GM18909 (cell line): ENCODE measurements around the gene PLA2G5.
"Not testable (repeated sequence)": the region's sequence is repeated elsewhere in the genome, so short reads cannot be mapped to it uniquely, and the experiment has no call there.

Experiments used
- ATAC-seq: cut with Tn5 transposase; IDR thresholded peaks from one replicate; pipeline ENCODE4 v1.9.1; 2021; ENCODE audit warnings: mild to moderate bottlenecking; ENCODE audit not compliant: unreplicated experiment, poor library complexity

PLA2G5 gene, protein sequence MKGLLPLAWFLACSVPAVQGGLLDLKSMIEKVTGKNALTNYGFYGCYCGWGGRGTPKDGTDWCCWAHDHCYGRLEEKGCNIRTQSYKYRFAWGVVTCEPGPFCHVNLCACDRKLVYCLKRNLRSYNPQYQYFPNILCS

DNA sequence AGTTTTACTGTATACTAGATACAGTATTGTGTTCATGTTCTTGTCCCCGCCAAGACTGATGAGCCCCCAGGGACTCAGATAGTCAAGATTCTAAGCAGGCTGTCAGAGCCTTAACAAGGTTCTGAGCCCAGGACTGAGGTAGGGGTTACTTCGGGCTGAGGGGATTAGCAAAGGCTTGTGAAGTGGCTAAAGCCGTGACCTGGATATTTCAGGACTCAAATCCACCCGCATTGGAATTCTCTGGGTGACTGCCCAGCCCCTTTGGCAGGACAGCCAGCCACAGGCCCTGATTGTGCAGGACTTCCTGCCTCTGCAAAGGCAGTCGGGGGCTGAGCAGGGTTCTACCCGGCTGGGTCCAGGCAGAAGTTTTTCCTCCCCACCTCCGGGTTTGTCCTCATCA, at the start of gene PLA2G5:
Gene PLA2G5 (plus strand): TSS at position 321 of the 400 bp plus-strand sequence. CDS start 14,637 bp downstream, outside the sequence.
- ATAC-seq, result no peak

DNA sequence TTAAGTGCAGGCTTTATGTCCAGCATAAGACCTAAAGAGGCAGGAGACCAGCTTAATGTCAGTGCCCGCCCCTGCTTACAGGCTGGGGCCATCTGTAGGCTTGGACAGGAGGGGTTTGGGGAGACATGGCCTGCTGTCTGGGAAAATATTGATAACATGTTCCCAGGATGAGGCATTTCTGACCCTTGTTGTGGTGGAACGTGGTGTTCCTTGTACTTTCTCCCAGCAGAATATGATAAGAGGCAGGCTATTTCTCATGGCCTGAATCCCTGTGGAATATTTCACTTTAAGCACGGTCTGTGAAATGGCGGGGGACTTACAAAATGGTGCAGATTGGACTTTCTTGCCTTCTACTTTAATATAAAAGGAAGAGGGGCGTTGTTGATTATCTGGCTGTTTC, 41.9 kb upstream of the PLA2G5 start:
- no peak for ATAC-seq

DNA sequence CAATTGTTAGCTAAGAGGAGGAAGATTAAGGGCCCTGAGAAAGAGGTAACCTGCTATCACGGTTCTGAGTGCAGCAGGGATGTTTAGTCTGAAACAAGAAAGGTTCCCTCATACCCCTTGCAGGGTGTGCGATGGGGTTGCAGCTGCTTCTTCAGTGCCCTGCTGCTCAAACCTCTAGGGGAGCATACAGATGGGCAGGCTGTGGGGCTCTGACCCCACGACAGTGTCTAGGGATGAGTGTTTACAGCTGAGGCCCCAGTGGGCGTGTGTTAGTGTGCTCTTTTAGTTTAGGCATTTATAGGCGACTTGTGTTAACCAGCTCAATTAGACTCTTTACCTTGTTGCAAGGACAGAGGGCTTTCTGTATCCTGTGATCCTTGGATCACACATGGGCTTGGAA, 41.3 kb upstream of the PLA2G5 start:
- no peak for ATAC-seq

DNA sequence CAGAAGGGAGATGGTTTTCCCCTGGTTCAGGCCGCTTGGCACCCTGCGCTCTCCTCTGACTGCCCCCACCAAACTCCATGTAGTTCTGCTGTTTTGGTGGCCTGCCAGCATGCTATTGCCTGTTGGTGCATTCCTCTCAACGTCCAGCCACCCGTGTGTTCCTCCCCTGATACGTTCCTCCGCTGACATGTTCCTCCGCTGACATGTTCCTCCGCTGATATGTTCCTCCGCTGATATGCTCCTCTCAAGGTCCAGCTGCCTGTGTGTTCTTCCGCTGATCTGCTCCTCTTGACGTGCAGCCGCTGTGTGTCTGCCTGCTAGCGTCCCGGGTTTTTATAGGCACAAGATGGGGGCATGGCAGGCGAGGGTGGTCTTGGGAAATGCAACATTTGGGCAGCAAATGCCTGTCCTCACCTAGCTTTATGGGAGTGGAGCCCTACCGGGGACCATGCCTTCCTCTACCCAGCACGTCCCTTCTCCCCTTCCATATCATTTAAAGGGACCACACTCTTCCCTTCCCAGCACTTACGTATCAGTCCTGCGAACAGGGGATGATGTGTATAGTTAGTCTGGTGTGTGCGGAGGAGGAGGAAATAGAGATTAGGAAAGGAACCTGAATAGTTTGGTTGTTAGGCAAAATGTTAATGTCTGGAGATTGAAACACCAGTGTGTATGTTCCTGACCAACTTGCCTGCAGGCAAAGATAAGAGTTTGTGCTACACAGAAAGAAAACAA, 40.6 kb upstream of the PLA2G5 start:
- ATAC-seq, result no peak

DNA sequence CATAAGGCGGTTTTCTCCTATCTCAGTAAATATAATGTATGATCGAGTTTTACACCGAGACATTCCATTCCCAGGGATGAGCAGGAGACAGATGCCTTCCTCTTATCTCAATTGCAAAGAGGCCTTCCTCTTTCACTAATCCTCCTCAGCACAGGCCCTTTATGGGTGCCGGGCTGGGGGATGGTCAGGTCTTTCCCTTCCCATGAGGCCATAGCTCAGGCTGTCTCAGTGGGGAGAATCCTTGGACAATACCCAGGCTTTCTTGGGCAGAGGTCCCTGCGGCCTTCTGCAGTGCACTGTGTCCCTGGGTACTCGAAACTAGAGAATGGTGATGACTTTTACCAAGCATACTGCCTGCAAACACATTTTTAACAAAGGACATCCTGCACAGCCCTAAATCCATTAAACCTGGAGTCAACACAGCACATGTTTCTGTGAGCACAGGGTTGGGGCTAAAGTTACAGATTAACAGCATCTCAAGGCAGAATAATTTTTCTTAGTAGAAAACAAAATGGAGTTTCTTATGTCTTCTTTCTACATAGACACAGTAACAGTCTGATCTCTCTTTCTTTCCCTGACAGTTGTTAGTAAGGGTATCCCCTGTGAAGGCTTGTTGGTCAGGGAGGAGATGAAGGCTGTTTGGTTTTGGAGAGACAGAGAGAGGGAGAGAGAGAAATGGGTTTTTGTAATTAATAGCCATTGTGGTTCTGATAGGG, 39.4 kb upstream of the PLA2G5 start:
- ATAC-seq, result not testable (repeated sequence)

DNA sequence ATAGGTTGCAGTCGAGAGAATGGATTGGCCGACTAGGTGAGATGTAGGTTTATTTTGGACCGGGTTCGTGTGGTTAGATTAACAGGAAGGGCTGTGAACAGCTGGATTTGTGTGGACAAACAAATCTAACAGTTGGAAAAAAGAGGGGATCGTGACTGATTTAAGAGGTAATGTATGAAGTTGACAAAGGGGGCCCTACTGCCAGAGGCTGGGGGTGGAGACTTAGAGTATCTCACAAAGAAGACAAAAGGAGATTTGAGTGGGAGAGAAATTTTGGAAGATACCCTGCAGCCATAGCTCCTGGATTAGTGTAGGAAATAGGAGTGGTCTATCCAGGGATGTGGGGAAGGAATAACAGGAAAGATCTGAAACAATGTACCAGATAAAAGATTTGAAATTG, 38.8 kb upstream of the PLA2G5 start:
- no peak for ATAC-seq

DNA sequence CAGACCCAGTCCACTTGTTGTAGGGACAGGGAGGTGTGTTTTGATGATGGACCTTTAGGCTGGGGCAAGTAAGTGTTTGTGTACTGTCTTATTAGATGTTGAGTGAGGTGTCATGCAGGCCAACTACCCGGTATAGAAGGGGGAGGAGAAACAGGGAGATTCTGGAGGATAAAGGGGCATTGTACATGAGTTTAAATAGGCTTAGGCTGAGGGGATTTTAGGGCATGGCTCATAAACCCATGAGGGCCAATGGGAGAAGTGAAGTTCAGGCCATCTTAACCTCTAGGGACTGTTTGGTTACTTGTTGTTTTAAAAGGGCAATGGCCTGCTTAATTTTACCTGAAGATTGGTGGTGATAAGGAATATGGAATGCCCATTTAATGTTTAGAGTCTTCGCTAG, 38.2 kb upstream of the PLA2G5 start:
- ATAC-seq, result no peak

DNA sequence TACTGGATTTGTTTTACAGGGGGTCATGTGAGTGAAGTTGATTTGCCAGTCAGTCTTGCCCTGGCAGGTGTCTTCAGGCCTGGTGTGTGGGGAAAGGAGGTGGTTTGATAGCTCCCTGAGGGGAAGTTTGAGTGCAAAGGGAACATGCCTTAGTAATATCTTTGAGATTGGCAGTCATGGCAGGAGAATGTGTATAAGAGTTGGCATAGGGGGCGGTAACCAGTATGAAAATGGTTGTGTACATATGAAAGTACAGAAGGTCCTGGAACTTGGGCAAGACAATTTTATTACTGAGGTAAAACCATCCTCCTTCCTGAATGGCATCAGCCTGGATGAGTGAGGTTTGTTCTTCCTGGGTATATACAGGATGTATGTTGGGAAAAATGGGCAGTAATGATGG, 37.6 kb upstream of the PLA2G5 start:
- ATAC-seq, result no peak

DNA sequence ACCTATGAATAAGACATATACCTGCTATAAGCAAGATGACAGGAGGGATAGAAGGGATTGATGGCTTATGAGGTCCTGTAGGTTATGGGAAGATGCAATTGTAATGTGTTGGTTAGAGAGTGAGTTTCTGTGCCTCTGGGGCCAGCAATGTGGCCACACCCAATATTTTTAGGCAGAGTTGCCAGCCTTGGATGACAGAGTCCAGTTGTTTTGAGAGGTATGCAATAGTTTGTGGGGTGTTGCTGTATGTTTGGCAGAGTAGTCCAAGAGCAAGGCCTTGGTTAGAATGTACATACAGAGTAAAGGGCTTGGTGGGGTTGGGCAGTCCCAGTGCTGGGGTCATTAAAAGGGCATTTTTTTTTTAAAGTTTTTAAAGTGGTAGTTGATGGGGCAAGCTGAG, 36.6 kb upstream of the PLA2G5 start:
- ATAC-seq, result no peak

DNA sequence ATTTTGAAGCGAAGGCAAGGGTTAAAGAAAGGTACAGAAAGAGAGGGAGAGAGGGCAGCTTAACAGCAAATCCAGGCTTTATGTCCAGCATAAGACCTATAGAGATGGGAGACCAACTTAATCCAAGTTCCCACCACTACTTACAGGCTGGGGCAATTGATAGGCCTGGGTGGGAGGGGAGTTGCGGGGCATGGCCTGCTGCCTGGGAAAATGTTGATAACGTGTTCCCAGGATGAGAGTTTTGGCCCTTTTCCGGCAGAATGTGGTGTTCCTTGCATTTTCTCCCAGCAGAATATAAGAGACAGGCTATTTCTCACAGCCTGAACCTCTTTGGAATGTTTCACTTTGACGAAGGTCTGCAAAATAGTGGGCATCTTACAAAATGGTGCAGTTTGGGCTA, 34.9 kb upstream of the PLA2G5 start:
- no peak for ATAC-seq

DNA sequence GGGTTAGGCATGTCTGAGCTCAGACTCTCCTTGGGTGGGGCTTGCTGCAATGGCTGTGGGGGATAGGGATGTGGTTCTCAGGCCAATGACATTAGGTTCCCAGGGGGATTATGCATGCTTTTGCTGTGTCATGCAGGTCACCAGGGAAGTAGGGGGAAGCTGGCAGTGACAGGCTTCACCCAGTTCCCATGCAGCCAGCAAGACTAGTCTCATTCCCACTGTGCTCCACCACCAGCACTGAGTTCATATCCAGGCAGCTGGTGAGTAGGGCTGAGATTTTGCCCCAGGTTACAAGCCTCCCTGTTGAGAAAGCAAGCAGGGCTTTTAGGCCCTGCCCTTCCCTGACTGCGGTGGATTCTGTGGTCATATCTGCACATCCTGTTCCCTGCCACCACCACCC, 32.1 kb upstream of the PLA2G5 start:
- ATAC-seq, result no peak

DNA sequence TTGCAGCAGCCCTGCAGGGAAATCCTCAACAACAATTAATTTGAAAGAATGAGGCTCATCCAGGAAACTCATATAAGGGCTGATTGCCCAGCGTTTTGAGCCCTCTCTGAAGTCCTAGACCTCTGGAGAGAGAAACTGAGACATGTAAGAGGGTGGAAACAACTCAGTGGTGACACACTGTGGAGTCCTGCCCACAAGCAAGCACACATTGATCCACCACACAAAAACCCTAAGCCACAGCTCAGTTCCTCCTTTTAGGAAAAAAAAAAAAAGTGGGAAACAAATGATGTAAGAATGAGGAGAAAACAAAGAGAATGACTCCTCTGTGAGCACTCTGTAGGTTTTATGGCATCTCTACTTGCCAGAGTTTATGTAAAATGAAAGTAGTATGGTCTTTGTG, 22.9 kb upstream of the PLA2G5 start:
- no peak for ATAC-seq

DNA sequence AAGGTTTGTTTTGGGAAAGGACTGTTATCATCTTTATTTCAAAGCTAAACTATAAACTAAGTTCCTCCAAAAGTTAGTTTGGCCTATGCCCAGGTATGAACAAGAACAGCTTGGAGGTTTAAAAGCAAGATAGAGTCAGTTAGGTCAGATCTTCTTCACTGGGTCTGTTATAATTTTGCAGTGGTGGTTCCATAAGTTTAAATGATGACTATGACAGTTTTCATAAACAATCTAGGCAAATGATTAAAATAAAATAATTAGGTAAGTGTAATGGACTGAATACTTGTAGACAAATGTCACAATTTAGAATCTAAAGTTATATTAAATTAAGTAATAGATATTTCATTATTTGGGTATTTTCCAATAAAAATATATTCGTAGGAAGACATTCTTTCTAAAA, 21.4 kb upstream of the PLA2G5 start:
- ATAC-seq, result no peak

DNA sequence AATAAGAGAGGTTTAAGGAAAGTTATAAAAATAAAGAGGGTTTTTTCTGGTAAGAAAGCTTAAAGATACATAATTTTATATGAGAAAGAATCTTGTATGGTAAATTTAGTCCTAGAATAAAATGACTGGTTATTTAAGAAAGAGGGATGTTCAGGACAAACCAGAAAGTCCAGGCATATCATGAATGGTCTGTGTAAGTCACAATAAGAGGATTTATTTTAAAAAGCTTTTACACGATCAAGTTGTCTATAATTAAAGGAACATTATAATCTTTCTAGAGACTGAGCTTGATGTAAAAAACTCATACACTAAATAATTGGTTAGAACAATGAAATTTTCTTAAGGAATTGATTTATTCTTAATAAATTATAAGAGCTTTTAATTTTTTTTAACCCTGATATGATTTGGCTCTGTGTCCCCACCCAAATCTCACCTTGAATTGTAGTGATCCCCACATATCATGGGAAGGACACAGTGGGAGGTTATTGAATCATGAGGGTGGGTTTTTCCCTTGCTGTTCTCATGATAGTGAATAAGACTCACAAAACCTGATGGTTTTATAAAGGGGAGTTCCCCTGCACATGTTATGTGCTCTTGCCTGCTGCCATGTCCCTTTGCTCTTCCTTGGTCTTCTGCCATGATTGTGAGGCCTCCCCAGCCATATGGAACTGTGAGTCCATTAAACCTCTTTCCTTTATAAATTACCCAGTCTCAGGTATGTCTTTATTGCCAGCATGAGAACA, 20.8 kb upstream of the PLA2G5 start:
- not testable (repeated sequence) for ATAC-seq

DNA sequence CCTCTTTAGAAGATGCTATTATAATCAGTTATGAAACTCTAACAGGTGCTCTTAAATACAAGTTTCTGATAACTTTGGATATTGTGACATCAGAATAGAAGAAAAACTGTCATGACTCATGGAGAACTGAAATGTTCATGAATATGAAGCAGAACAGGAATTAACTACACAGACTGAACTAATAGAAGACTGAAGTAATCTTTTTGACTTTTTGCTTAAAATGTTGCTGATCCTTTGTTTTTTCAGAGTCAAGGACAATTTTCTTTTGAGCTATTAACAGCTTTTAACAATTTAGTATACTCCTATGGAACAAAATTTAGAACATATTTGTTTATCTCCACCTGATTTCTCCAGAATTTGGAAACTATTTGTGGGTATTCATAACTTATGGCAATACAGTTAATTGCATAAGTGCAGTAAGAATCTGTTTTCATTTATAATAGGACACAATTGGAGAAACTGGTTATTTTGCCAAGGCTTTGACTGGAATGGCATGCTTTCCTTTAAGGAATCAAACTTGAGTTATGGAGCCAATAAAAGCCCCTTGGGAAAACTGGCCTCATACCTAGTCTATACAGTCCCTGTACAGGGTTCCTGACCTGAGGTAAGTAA, 18.7 kb upstream of the PLA2G5 start:
- ATAC-seq, result no peak

DNA sequence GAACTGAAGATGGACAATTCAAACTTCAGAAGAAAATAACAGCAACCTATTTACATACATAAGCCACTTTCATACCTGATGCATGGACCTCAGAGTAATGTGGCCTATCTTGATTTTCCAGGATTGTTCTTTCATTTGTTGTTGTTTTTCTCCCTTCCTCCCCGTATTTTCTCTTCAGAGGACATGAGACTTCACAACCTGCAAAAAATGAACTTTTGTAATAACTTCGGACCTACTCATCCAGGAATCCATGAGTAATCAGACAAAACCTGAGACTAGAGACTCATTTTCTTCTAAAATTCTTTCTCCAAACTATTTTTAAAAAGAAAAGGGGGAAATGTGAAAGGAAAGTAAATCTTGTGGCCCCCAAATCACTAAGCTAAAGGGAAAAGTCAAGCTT, 17.6 kb upstream of the PLA2G5 start:
- ATAC-seq, result no peak

DNA sequence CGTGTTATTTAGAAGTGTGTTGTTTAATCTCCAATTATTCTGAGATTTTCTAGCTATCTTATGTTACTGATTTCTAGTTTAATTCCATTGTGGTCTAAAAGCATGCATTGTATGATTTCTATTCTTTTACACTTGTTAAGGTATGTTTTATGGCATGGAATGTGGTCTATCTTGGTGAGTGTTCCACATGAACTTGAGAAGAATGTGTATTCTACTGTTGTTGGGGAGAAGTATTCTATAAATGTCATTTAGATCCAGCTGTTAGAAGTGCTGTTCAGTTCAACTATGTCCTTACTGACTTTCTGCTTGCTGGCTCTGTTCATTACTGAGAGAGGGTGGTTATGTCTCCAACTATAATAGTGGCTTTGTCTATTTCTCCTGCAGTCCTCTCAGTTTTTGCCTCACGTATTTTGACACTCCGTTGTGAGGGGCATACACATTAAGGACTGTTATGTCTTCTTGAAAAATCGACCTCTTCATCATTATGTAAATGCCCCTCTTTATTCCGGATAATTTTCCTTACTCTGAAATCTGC, 12.0 kb upstream of the PLA2G5 start:
- no peak for ATAC-seq

DNA sequence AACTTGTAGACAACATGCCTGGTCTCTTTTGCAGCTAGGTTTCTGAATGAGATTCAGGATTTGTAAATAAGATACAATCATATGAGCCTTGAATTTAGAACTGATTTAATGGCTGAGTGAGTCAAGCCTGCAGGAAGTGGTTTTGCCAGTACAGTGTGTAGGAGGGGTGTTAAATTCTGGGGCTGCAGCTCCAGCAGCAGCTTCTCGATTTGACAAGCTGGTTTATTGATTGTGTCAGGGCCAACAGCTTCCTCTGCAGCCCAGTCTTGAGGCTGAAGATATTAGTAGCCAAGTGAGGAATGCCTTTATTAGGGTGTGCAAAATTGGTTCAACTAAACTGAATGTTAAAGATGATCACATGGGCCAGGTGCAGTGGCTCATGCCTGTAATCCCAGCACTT, 11.5 kb upstream of the PLA2G5 start:
- no peak for ATAC-seq

DNA sequence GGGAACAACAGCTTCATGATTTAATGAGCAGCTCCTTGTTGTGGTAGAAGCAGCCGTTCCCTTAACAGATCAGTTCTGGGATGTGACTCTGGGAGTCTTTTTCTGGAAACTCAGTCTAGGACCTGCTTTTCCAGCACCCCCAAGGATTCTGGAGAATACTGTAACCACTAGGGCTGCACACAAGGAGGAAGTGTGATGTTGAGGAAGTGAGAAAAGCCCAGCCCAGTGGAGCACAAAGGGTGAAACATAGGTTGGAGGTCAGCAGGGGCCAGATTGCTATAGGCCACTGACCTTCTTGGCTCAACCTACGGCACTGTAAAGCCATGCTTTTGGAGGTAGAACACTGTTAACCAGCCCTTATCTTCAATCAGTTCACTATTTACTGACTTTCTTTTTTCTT, 10.1 kb upstream of the PLA2G5 start:
- no peak for ATAC-seq

DNA sequence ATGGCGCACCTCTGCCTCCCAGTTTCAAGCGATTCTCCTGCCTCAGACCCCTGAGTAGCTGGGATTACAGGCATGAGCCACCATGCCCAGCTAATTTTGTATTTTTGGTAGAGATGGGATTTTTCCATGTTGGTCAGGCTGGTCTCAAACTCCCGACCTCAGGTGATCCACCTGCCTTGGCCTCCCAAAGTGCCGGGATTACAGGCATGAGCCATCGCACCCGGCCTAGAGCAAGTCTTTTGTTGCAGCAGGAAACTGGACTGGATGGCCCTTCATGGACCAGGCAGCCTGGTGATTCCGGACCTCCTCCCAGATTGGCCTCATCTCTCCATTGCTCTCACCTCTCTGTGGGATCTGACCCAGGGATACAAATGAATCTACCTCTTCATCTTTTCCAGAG, 9.2 kb upstream of the PLA2G5 start:
- ATAC-seq, result not testable (repeated sequence)
